ENCODE measurements around the gene MIS18A. TPM values are rescaled to one million over a fixed set of nuclear protein-coding genes. Genes with fewer than 3 reads are reported as not detected.

MIS18A gene
- total RNA-seq, 2 donors from 2014 or later, result 2.3 to 2.5 TPM

GRCh38 chr21:32321480-32321879, 42.6 kb upstream of the MIS18A start:
- Histone ChIP-seq H3K4me1 (no peaks in the 10 kb centered on the region), H3K27ac (no peak overlapping the region), H3K27me3 (no peaks in the 10 kb centered on the region), H3K4me3 (no peak overlapping the region), H3K9me3 (no peaks in the 10 kb centered on the region), H3K36me3 (peaks cover 94% of the 10 kb centered on the region)
- TF ChIP-seq CTCF (IDR thresholded peaks at IDR 0.05), result no peak
- DNase-seq (ENCODE audit: low spot score), result no peak

- no peak overlapping the region for H3K27ac ChIP-seq
- H3K36me3 ChIP-seq, result peaks cover 95% of the 10 kb centered on the region
- no peak for DNase-seq (ENCODE audit: low spot score)
- no peaks in the 10 kb centered on the region for H3K9me3 ChIP-seq
- H3K27me3 ChIP-seq, result no peaks in the 10 kb centered on the region
- no peaks in the 10 kb centered on the region for H3K4me1 ChIP-seq
- H3K4me3 ChIP-seq, result no peak overlapping the region
- TF ChIP-seq CTCF (IDR thresholded peaks at IDR 0.05), result no peak
These were observed 41.9 kb upstream of the MIS18A start for GRCh38 chr21:32320726-32321125.

- TF ChIP-seq CTCF (IDR thresholded peaks at IDR 0.05), result no peak
- H3K4me1 ChIP-seq, result no peaks in the 10 kb centered on the region
- DNase-seq (ENCODE audit: low spot score), result no peak
- no peaks in the 10 kb centered on the region for H3K27me3 ChIP-seq
- no peaks in the 10 kb centered on the region for H3K9me3 ChIP-seq
- H3K27ac ChIP-seq, result no peak overlapping the region
- no peak overlapping the region for H3K4me3 ChIP-seq
- H3K36me3 ChIP-seq, result peaks cover 98% of the 10 kb centered on the region
These were observed 41.2 kb upstream of the MIS18A start for GRCh38 chr21:32320059-32320458.

GRCh38 chr21:32319012-32319411, 40.2 kb upstream of the MIS18A start:
- Histone ChIP-seq H3K4me3 (no peak overlapping the region), H3K9me3 (no peaks in the 10 kb centered on the region), H3K36me3 (peaks cover 88% of the 10 kb centered on the region), H3K27ac (no peak overlapping the region), H3K4me1 (no peaks in the 10 kb centered on the region), H3K27me3 (no peaks in the 10 kb centered on the region)
- no peak for DNase-seq (ENCODE audit: low spot score)
- no peak for TF ChIP-seq CTCF (IDR thresholded peaks at IDR 0.05)

- no peak overlapping the region for H3K27ac ChIP-seq
- H3K9me3 ChIP-seq, result no peaks in the 10 kb centered on the region
- no peak for TF ChIP-seq CTCF (IDR thresholded peaks at IDR 0.05)
- no peaks in the 10 kb centered on the region for H3K27me3 ChIP-seq
- H3K36me3 ChIP-seq, result peaks cover 84% of the 10 kb centered on the region
- no peak for DNase-seq (ENCODE audit: low spot score)
- H3K4me3 ChIP-seq, result no peak overlapping the region
- no peaks in the 10 kb centered on the region for H3K4me1 ChIP-seq
These were observed 38.9 kb upstream of the MIS18A start for GRCh38 chr21:32317726-32318125.

Data from right atrium auricular region (tissue), 2 donors.